GM19099 (cell line): ENCODE measurements around the gene TMEM190.

Source experiments
- POLR2A ChIP-seq: IDR thresholded peaks from 3 replicates; pipeline ENCODE4 v1.6.1; 2011; ENCODE audit warnings: low read depth; ENCODE audit not compliant: insufficient read length; ENCODE audit errors: extremely low read depth

The TMEM190 gene

DNA sequence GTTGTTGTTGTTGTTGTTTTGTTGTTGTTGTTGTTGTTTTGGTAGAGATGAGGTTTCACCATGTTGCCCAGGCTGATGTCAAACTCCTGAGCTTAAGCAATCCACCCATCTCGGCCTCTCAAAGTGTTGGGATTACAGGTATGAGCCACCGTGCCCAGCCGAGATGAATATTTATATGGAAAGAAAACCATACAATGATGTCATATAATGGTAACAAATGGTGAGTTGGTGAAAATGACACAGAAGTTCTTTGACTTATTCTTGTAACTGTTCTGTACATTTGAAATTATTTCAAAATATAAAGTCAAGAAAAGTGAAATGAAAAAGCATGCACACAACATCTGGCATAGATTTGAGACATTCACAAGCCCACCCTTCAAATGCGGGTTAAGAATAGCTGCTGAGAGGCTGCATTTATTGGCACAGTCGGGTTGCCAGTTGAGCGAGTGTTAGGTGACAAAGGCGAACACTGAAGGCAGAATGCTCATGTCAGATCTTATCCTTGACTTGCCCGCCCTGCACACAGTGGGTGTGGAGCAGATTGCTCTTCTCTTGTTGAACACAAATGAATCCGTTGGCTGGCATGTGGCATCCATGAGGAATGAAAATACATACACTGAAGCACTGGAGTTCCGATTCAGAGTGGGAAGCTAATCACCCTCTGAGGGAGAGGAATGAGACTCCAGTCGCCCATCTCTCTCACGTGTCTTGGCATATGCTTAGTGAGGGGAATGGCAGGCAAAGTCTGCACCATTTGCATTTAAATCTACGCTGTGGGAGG, 46.8 kb downstream of the TMEM190 start:
- no peak for TF ChIP-seq POLR2A

DNA sequence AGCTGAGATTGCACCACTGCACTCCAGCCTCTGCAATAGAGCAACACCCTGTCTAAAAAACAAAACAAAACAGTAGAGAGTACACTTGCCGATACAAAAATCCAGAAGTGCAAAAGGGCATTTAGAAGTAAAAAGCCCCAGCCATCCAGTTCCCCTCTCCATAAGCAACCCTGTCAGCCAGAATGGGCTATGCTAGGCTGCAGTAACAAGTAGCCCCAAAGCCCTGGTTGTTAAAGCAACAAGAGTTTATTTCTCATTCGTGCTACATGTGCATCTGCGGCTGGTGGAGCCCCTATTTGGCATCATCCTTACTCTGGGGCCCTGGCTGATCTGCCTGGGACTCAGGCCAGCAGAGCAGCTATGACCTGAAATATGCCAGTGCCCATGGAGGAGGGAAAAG, 47.9 kb downstream of the TMEM190 start:
- TF ChIP-seq POLR2A, result no peak

DNA sequence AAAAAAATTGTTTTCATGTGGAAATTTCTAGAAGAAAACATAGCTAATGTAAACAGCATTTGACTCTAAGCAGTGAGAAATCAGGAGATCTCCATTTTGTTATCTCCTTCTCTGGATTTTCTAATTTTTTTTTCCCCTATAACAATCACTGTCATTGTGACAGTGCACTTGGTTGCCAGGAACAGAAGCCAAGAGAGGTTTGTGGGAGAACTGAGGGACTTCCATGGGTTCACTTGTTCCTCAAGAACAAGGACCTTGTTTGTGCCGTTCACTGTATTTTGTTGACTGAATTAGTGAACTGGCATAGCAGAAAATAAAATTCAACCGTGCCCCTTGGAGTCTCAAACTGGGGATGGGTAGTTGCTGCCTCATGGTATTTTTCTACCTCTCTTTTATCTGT, 49.4 kb downstream of the TMEM190 start:
- no peak for TF ChIP-seq POLR2A
